ENCODE data around the gene ARHGAP15.

- no peak for TF ChIP-seq CTCF (IDR thresholded peaks at IDR 0.05)
- no peak for TF ChIP-seq POLR2A (IDR thresholded peaks at IDR 0.05)
- no peak for TF ChIP-seq EP300 (IDR thresholded peaks at IDR 0.05)
These were observed 281.1 kb downstream of the ARHGAP15 start for GRCh38 chr2:143410082-143410897.

Data from gastroesophageal sphincter (tissue), 3 donors.